SK-N-SH (cell line): ENCODE measurements around the gene OBSCN. TPM values are rescaled to one million over a fixed set of nuclear protein-coding genes. Genes with fewer than 3 reads are reported as not detected.

Source experiments
- CTCF ChIA-PET: fragments of 300-600, 350-600 bp; formaldehyde crosslinking; extraction: SDS; loops from one replicate; lab custom pipeline; 2021; lab: Yijun Ruan, JAX
- POLR2A ChIA-PET: fragments of 350-600 bp; sonication (Branson Sonifier 250); formaldehyde crosslinking; extraction: SDS; loops from one replicate; lab custom pipeline; 2020; ENCODE audit warnings: antibody characterized with exemption, inconsistent platforms; lab: Yijun Ruan, JAX
- DNase-seq: peaks from one replicate; pipeline ENCODE4 v3.0.0; 2012
- H2AFZ ChIP-seq: fragments of 200-600 bp; sonication (generic); 2 replicates; pipeline ENCODE4 v1.8.1; 2016; ENCODE audit warnings: antibody characterized with exemption, mild to moderate bottlenecking, low read depth
- H3F3A ChIP-seq: fragments of 200-600 bp; sonication (generic); replicated peaks from 2 replicates; pipeline ENCODE3; 2016; ENCODE audit warnings: antibody characterized with exemption, mild to moderate bottlenecking; ENCODE audit not compliant: insufficient read depth
- H3K27ac ChIP-seq, 2 experiments: fragments of 200-500 bp in 1 of 2; fragments of 200-600 bp in 1 of 2; sonication (Bioruptor generic) in 1 of 2; sonication (generic), shearing (Covaris generic) in 1 of 2; 2 replicates each; pipeline versions ENCODE4 v1.5.1 to v1.6.1; 2014 to 2016; ENCODE audit warnings: low read depth in 2 of 2, inconsistent platforms in 1 of 2, low read length in 1 of 2, mild to moderate bottlenecking in 1 of 2, mixed read lengths in 1 of 2
- H3K27me3 ChIP-seq: fragments of 200-600 bp; sonication (generic), shearing (Covaris generic); 2 replicates; pipeline ENCODE4 v1.6.1; 2016; ENCODE audit warnings: mixed run types; ENCODE audit not compliant: insufficient read depth
- H3K36me3 ChIP-seq, 2 experiments: fragments of 200-500 bp in 1 of 2; fragments of 200-600 bp in 1 of 2; sonication (Bioruptor generic) in 1 of 2; sonication (generic) in 1 of 2; replicated peaks in 1 of 2; 2 replicates each; pipeline versions ENCODE3 to v1.5.1; 2014 to 2016; ENCODE audit warnings: low read length in 1 of 2, mild to moderate bottlenecking in 1 of 2; ENCODE audit not compliant: insufficient read depth in 2 of 2, control insufficient read depth in 1 of 2
- H3K4me1 ChIP-seq, 2 experiments: fragments of 200-500 bp in 1 of 2; fragments of 200-600 bp in 1 of 2; sonication (Bioruptor generic) in 1 of 2; sonication (generic), shearing (Covaris generic) in 1 of 2; 2 replicates each; pipeline versions ENCODE4 v1.5.1 to v1.6.1; 2014 to 2016; ENCODE audit warnings: low read depth in 1 of 2, low read length in 1 of 2, mixed run types in 1 of 2; ENCODE audit not compliant: insufficient read depth in 2 of 2, control insufficient read depth in 1 of 2
- H3K4me2 ChIP-seq: fragments of 200-600 bp; sonication (generic), shearing (Covaris generic); 2 replicates; pipeline ENCODE4 v1.6.1; 2017; ENCODE audit warnings: mixed run types
- H3K4me3 ChIP-seq, 2 experiments: fragments of 200-500 bp in 1 of 2; fragments of 200-600 bp in 1 of 2; sonication (Bioruptor generic) in 1 of 2; sonication (generic), shearing (Covaris generic) in 1 of 2; 2 replicates each; pipeline versions ENCODE4 v1.5.1 to v1.8.1; 2014 to 2016; ENCODE audit warnings: low read depth in 2 of 2, inconsistent platforms in 1 of 2, low read length in 1 of 2, mild to moderate bottlenecking in 1 of 2, mixed read lengths in 1 of 2, moderate library complexity in 1 of 2
- H3K79me2 ChIP-seq: fragments of 200-600 bp; sonication (generic); 2 replicates; pipeline ENCODE4 v1.8.1; 2017; ENCODE audit warnings: mild to moderate bottlenecking; ENCODE audit not compliant: insufficient read depth
- H3K9ac ChIP-seq: fragments of 200-600 bp; sonication (generic); 2 replicates; pipeline ENCODE4 v1.6.1; 2017; ENCODE audit warnings: mixed run types
- H3K9me2 ChIP-seq: fragments of 200-600 bp; sonication (generic); 2 replicates; pipeline ENCODE4 v1.6.1; 2017; ENCODE audit warnings: mixed run types
- H3K9me3 ChIP-seq: fragments of 200-600 bp; sonication (generic); 2 replicates; pipeline ENCODE4 v1.6.1; 2017; ENCODE audit warnings: mixed run types, mild to moderate bottlenecking, moderate library complexity
- H4K20me1 ChIP-seq: fragments of 200-600 bp; sonication (generic); 2 replicates; pipeline ENCODE4 v1.6.1; 2017; ENCODE audit warnings: mild to moderate bottlenecking, mixed run types; ENCODE audit not compliant: insufficient read depth
- CHD2 ChIP-seq: fragments of 150-350 bp; IDR thresholded peaks from 2 replicates; pipeline ENCODE4 v1.6.1; 2018; ENCODE audit warnings: low read length; ENCODE audit not compliant: partially characterized antibody
- EP300 ChIP-seq, 2 experiments: IDR thresholded peaks; 2 replicates each; pipeline versions ENCODE4 v1.4.0 to v1.6.1; 2012; ENCODE audit warnings: borderline replicate concordance in 1 of 2, low read depth in 1 of 2, low read length in 1 of 2
- EZH2phosphoT487 ChIP-seq: fragments of 200-600 bp; sonication (generic); IDR thresholded peaks from 2 replicates; pipeline ENCODE4 v1.6.1; 2017; ENCODE audit warnings: low read depth, mixed run types, mild to moderate bottlenecking, antibody characterized with exemption, moderate library complexity, borderline replicate concordance
- FOXJ3 ChIP-seq: sonication (generic); formaldehyde crosslinking; IDR thresholded peaks from 2 replicates; pipeline ENCODE4 v1.5.1; 2020; ENCODE audit warnings: mild to moderate bottlenecking, missing genetic modification reagents
- FOXM1 ChIP-seq: IDR thresholded peaks from 2 replicates; pipeline ENCODE4 v1.4.0; 2012; ENCODE audit warnings: low read depth, mild to moderate bottlenecking
- GABPA ChIP-seq: IDR thresholded peaks from 2 replicates; pipeline ENCODE4 v1.4.0; 2012; ENCODE audit warnings: low read depth, mild to moderate bottlenecking
- GATA2 ChIP-seq: sonication (generic); formaldehyde crosslinking; IDR thresholded peaks from 2 replicates; pipeline ENCODE4 v1.5.0; 2020; ENCODE audit warnings: mild to moderate bottlenecking, missing genetic modification reagents
- JUND ChIP-seq: IDR thresholded peaks from 2 replicates; pipeline ENCODE4 v1.4.0; 2012
- MEF2A ChIP-seq: IDR thresholded peaks from 2 replicates; pipeline ENCODE4 v1.4.0; 2012; ENCODE audit warnings: low read depth, borderline replicate concordance
- POLR2AphosphoS5 ChIP-seq: IDR thresholded peaks from 2 replicates; pipeline ENCODE4 v1.6.1; 2012; ENCODE audit warnings: low read depth, low read length
- RXRA ChIP-seq: IDR thresholded peaks from 2 replicates; pipeline ENCODE4 v1.4.0; 2012; ENCODE audit warnings: low read depth, mild to moderate bottlenecking, borderline replicate concordance
- SMC3 ChIP-seq: IDR thresholded peaks from 2 replicates; pipeline ENCODE4 v1.6.1; 2012; ENCODE audit warnings: low read depth, low read length, improper control_type of control experiment
- TEAD4 ChIP-seq: IDR thresholded peaks from 2 replicates; pipeline ENCODE4 v1.4.0; 2012; ENCODE audit warnings: mild to moderate bottlenecking, borderline replicate concordance; ENCODE audit not compliant: insufficient read depth
- USF2 ChIP-seq: fragments of 150-350 bp; IDR thresholded peaks from 2 replicates; pipeline ENCODE4 v1.6.1; 2017; ENCODE audit warnings: antibody characterized with exemption, low read length, low read depth, borderline replicate concordance
- YY1 ChIP-seq: IDR thresholded peaks from 2 replicates; pipeline ENCODE4 v1.4.0; 2012; ENCODE audit warnings: low read depth, mild to moderate bottlenecking
- WGBS: methylation state at CpG from one replicate; pipeline ENCODE4 v1.1.6; 2017; ENCODE audit warnings: low lambda C conversion rate; 5-methylcytosine and 5-hydroxymethylcytosine counted together
- polyA plus RNA-seq, 3 experiments: library from polyadenylated mRNA; depleted of rRNA; stranded (reverse); fragments of >200 nt; gene quantifications; 2 replicates each; pipeline ENCODE4 v1.2.3, GENCODE V29; 2012
- TF ChIP-seq, protein P1 (sequence below): fragments of 150-350 bp; IDR thresholded peaks from 2 replicates; pipeline ENCODE4 v1.6.1; 2016; ENCODE audit warnings: mild to moderate bottlenecking, low read depth, low read length
- TF ChIP-seq, protein P2 (sequence below): IDR thresholded peaks from 2 replicates; pipeline ENCODE4 v1.4.0; 2012; ENCODE audit warnings: low read depth, borderline replicate concordance
- TF ChIP-seq, protein P3 (sequence below): IDR thresholded peaks from 2 replicates; pipeline ENCODE4 v1.6.1; 2012; ENCODE audit warnings: mild to moderate bottlenecking, low read depth, low read length, moderate library complexity

Gene OBSCN
- polyA plus RNA-seq, 1 of the 3 experiments (the other 2 are of a cell fraction) = 4.0 TPM

- Histone ChIP-seq H3F3A (no peaks in the 10 kb centered on the region), H2AFZ (no peak overlapping the region), H3K9ac (no peak overlapping the region), H3K27me3 (no peaks in the 10 kb centered on the region), H3K36me3 (no peaks in the 10 kb centered on the region), H3K4me3 (no peak overlapping the region), H4K20me1 (no peaks in the 10 kb centered on the region), H3K27ac (no peak overlapping the region), H3K4me1 (peaks cover 0 to 3% of the 10 kb centered on the region in 2 experiments; a peak in 1 of 4 replicates), H3K9me2 (no peaks in the 10 kb centered on the region), H3K9me3 (no peaks in the 10 kb centered on the region), H3K4me2 (no peak overlapping the region), H3K79me2 (no peaks in the 10 kb centered on the region)
- 64% methylated on average over 4 of the region's 4 CpGs for WGBS
- TF ChIP-seq USF2 (no peak), POLR2AphosphoS5 (no peak), JUND (no peak)
- no peak for DNase-seq
- CTCF ChIA-PET = interaction anchor here (1.6 kb wide), 1 partner anchor 17 kb away, joined by 4 read pairs; no protein-coding TSS in a partner anchor
- POLR2A ChIA-PET = interaction anchor here (0.6 kb wide), 1 partner anchor 34 kb away, joined by 3 read pairs; no protein-coding TSS in a partner anchor
Measured at GRCh38 chr1:228358039-228358763, 150.4 kb downstream of the OBSCN start.

- Histone ChIP-seq H3K4me3 (no peak overlapping the region), H3F3A (no peaks in the 10 kb centered on the region), H3K4me2 (no peak overlapping the region), H3K9ac (no peak overlapping the region), H2AFZ (no peak overlapping the region), H3K27ac (no peak overlapping the region), H3K4me1 (peaks cover 0 to 3% of the 10 kb centered on the region in 2 experiments; a peak in 1 of 4 replicates), H3K27me3 (no peaks in the 10 kb centered on the region), H3K9me3 (no peaks in the 10 kb centered on the region), H3K79me2 (no peaks in the 10 kb centered on the region), H4K20me1 (no peaks in the 10 kb centered on the region), H3K9me2 (no peaks in the 10 kb centered on the region), H3K36me3 (no peaks in the 10 kb centered on the region)
- 70% methylated on average over 13 of the region's 19 CpGs for WGBS
- POLR2A ChIA-PET = no interaction called here
- CTCF ChIA-PET = interaction anchor here (0.5 to 1.6 kb wide), 2 partner anchors 17 to 101 kb away, joined by 3 to 4 read pairs; no protein-coding TSS in a partner anchor
- DNase-seq = no peak
- TF ChIP-seq FOXM1 (no peak), EP300 (IDR thresholded peaks at IDR 0.05; ENCODE audit: borderline replicate concordance in 1 of 2, low read depth in 1 of 2, low read length in 1 of 2) (no peak), GABPA (no peak), EZH2phosphoT487 (no peak), YY1 (no peak), TEAD4 (no peak), GATA2 (no peak), RXRA (no peak), SMC3 (no peak), MEF2A (no peak), CHD2 (no peak), FOXJ3 (CRISPR knock-in tag) (no peak)
- TF ChIP-seq, protein P1, sequence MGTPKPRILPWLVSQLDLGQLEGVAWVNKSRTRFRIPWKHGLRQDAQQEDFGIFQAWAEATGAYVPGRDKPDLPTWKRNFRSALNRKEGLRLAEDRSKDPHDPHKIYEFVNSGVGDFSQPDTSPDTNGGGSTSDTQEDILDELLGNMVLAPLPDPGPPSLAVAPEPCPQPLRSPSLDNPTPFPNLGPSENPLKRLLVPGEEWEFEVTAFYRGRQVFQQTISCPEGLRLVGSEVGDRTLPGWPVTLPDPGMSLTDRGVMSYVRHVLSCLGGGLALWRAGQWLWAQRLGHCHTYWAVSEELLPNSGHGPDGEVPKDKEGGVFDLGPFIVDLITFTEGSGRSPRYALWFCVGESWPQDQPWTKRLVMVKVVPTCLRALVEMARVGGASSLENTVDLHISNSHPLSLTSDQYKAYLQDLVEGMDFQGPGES = no peak
- TF ChIP-seq, protein P2, sequence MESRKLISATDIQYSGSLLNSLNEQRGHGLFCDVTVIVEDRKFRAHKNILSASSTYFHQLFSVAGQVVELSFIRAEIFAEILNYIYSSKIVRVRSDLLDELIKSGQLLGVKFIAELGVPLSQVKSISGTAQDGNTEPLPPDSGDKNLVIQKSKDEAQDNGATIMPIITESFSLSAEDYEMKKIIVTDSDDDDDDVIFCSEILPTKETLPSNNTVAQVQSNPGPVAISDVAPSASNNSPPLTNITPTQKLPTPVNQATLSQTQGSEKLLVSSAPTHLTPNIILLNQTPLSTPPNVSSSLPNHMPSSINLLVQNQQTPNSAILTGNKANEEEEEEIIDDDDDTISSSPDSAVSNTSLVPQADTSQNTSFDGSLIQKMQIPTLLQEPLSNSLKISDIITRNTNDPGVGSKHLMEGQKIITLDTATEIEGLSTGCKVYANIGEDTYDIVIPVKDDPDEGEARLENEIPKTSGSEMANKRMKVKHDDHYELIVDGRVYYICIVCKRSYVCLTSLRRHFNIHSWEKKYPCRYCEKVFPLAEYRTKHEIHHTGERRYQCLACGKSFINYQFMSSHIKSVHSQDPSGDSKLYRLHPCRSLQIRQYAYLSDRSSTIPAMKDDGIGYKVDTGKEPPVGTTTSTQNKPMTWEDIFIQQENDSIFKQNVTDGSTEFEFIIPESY = no peak
- TF ChIP-seq, protein P3, sequence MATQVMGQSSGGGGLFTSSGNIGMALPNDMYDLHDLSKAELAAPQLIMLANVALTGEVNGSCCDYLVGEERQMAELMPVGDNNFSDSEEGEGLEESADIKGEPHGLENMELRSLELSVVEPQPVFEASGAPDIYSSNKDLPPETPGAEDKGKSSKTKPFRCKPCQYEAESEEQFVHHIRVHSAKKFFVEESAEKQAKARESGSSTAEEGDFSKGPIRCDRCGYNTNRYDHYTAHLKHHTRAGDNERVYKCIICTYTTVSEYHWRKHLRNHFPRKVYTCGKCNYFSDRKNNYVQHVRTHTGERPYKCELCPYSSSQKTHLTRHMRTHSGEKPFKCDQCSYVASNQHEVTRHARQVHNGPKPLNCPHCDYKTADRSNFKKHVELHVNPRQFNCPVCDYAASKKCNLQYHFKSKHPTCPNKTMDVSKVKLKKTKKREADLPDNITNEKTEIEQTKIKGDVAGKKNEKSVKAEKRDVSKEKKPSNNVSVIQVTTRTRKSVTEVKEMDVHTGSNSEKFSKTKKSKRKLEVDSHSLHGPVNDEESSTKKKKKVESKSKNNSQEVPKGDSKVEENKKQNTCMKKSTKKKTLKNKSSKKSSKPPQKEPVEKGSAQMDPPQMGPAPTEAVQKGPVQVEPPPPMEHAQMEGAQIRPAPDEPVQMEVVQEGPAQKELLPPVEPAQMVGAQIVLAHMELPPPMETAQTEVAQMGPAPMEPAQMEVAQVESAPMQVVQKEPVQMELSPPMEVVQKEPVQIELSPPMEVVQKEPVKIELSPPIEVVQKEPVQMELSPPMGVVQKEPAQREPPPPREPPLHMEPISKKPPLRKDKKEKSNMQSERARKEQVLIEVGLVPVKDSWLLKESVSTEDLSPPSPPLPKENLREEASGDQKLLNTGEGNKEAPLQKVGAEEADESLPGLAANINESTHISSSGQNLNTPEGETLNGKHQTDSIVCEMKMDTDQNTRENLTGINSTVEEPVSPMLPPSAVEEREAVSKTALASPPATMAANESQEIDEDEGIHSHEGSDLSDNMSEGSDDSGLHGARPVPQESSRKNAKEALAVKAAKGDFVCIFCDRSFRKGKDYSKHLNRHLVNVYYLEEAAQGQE = no peak
Measured at GRCh38 chr1:228358764-228359612, 151.1 kb downstream of the OBSCN start.
